ENCODE results near the gene LCE1E.

DNA sequence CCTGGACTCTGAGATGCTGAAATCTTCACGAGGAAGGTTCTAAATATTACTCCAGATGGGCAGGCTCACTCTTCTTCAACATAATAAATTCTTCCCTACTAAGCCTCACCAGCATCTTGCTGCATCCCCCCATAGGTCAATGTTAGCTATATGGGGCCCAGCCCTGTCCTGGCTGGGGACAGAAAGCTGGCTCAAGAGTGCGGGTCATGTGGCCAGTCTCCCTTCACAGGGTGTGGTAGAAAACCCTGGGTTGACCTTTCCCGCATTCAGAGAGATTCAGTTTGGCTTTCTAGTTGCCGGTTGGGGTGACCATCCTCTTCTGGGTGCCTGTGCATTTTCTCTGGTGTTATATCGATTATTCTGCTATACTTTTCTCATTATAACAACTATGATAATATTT, 48.1 kb upstream of the LCE1E start:
- TF ChIP-seq POLR2A (IDR thresholded peaks at IDR 0.05; ENCODE audit: low read length): no peak
- TF ChIP-seq GATA1 (IDR thresholded peaks at IDR 0.05; ENCODE audit: low read depth, low read length): no peak

Measured in erythroblast (primary cell).